D341Med (cell line): Measurements from ENCODE around the gene ATP5IF1.

Experiments used
- DNase-seq: peaks from one replicate; pipeline ENCODE4 v3.0.0; 2012; ENCODE audit warnings: low spot score

The ATP5IF1 gene

DNA sequence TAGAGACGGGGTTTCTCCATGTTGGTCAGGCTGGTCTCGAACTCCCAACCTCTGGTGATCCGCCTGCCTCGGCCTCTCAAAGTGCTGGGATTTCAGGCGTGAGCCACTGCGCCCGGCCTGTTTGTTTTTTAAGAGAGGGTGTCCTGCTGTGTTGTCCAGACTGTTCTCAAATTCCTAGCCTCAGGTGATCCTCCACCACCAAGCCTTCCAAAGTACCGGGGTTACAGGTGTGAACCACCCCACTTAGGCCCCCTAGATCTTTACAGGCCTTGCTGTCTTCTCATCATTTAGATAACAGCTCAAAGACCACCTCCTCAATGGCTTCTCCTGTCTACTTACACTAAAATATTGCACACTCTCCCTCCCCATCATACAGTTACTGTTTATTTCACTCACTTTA is 29.7 kb downstream of the ATP5IF1 start:
- DNase-seq: no peak

DNA sequence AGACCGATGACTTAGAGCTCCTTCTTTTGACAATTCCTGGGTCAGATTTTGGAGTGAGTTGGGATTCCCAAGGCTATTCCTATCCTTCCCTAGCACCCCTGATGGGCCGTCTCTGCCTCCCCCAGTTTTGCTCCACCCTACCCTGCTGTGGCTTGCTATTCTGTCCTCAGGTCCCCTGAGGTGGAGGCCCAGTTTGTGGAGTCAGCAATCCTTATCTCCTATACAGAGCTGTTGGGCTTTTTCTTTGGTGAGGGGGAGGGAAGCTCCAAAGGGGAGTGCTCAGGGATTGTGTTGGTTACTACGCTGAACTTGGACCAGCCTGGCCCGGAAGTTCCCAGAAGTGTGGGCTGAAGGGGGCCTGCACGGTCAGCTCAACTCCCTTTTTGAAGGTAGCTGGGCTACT is 31.0 kb downstream of the ATP5IF1 start:
- no peak for DNase-seq

DNA sequence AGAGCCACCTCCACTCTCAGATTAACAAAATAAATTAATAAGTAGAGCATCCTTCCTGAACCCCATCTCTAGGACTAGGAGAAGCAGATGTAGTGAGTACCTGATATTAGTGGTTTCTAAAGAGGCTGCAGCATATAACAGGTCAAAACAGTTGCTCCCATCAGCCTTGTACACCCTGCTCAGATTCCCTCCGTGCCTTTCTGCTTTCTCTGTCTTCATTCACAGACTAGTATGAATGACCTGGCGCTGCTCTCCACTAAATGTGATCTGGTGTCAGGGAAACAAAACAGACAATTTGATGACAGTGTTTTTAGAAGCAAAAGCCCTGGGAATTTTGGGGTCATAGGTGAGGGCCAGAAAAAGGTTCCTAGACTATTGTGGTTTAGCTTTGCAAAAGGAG is 31.7 kb downstream of the ATP5IF1 start:
- no peak for DNase-seq

DNA sequence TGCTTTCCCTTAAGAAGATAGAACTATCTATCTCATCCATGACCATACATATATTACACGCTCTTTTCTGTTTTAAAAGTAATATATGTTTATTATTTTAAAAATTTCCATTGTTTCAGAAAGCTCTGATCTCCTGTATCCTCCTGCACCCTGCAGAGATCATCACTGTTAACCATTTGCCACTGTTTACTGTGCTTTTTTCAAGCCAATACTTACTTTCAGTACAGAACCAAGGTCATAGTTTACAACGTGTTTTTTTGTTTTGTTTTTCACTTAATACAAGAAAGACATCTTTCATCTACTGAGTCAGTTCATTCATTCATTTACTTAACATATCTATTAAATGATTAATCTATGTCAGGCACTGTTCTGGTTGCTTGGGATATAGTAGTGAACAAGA is 33.6 kb downstream of the ATP5IF1 start:
- no peak for DNase-seq

DNA sequence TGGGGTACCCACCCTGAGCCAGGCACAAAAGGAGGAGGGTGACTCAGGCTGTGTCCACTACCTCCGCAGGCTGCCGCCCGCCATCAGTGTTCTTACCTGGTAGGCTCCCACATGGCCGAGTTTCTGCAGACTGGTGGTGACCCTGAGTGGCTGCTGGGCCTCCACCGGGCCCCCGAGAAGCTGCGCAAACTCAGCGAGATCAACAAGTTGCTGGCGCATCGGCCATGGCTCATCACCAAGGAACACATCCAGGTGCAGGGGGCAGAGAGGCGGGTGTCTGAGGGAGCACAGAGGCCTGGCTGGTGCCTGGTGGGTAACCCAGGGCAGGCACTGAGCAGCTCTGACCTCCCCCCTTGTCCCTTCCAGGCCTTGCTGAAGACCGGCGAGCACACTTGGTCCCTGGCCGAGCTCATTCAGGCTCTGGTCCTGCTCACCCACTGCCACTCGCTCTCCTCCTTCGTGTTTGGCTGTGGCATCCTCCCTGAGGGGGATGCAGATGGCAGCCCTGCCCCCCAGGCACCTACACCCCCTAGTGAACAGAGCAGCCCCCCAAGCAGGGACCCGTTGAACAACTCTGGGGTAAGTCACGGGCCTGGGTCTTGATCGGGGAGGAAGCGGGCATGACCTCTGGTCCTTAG is 36.4 kb downstream of the ATP5IF1 start:
- DNase-seq: no peak

DNA sequence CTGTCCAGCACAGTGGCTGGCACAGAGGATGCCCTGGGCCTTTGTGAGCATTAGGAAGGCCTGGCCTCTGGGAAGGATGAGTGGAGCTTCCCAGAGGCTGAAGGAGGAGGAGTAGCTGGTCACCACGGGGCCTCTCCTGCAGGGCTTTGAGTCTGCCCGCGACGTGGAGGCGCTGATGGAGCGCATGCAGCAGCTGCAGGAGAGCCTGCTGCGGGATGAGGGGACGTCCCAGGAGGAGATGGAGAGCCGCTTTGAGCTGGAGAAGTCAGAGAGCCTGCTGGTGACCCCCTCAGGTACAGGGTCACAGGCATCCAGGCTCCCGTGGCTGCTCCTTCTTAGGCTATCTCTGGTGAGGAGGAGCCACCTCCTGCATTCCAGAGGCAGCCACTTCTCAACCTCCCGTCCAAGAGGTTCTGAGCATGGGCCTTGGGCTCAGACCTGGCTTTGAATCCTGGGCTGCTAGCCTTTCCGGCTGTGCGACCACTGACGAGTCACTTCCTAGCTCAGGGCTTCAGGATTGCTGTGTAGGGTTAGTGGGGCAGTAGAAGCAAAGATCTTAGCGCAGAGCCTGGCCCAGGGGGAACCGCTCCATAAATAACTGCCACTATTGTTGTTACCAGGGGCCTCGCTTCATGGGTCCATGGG is 37.4 kb downstream of the ATP5IF1 start:
- DNase-seq: no peak

DNA sequence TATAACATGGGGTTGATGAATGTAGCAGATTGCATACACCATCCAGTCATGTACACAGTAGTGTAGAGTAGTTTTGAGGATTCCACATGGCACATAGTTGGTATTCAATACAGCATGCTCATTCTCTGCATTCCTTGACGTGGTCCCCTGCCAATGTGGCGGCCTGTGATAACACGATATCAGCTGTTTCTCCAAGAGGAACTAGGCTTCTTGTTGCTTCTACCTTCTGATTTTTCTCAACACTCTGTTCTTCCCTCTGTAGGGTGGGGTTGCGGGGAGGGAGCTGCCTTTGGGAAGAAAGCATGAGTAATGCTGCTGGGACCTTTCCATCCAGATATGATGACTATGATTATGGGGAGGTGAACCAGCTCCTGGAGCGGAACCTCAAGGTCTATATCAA is 42.8 kb downstream of the ATP5IF1 start:
- no peak for DNase-seq

DNA sequence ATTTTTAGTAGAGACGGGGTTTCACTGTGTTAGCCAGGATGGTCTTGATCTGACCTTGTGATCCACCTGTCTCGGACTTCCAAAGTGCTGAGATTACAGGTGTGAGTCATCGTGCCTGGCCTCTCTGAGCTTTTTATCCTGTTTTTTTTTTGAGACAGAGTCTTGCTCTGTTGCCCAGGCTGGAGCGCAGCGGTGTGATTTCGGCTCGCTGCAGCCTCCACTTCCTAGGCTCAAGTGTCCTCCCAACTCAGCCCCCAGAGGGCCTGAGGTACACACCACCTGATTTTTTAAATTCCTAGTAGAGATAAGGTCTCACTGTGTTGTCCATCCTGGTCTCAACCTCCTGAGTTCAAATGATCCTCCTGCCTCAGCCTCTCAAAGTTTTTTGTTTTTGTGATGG is 43.8 kb downstream of the ATP5IF1 start:
- no peak for DNase-seq

DNA sequence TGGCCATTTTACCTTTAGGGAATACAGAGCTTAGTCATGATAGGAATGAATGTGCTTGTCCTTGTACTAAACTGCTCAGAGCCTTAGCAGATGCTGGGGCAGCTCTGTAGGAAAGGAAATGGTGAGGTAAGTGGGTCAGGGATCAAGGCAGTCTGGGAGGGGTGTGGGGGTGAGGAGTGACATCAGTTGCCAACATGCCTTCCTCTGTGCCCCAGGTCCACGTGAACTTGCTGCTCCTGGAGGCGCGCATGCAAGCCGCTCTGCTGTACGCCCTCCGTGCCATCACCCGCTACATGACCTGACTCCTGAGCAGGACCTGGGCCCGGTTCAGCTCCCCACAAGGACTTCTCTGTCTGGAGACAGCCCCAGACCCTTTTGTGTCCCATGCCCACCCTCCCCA is 44.6 kb downstream of the ATP5IF1 start:
- no peak for DNase-seq

DNA sequence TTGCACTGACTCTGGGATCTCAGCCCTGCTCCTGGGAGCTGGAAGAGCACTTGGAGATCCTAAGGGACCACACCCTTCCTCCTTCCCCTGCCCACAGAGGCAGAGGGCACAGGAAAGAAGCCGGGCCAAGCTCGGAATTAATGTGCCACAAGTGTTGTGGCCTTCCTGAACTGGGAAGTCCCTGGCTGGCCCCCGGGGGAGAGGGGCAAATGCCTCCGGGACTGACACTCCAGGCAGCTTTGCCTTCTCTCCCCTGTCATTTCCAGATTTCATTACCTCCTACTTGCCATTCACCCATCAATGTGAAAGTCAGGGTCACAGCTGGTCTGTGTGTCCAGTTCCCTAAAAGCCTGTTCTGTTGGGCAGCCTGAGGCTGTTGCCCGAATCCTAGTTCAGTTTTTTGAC is 45.1 kb downstream of the ATP5IF1 start:
- no peak for DNase-seq

DNA sequence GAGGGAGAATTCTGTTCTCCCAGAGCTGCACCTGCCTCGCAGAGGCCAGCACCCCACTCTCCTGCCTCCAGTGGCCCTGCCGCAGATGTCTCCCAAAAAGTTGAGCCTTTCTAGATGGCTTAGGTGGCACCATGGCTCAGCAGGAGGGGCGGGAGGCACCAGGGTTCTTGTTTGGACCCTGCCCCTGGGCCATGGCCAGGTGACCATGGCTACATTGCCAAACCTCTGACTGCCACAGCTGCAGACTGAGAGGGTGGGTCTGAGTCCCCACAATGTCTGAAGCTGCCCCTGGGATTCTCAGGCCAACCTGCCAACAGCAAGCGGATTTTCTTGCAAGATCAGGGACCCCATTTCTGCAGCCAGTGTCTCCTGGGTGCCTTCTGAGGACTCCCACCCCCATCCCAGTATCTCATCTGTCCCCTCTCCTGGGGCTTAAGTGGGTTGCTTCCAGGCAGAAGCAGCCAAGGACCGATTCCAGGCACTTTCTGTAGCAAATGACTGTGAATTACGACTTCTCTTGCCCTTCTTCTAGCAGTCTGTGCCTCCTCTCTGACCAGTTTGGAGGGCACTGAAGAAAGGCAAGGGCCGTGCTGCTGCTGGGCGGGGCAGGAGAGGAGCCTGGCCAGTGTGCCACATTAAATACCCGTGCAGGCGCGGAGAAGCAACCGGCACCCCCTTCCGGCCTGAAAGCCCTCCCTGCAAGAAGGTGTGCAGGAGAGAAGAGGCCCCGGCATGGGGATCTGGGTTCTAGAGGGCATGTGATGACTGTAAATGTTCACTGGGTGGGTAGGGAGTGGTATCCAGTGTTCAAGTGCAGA is 45.9 kb downstream of the ATP5IF1 start:
- DNase-seq: no peak

DNA sequence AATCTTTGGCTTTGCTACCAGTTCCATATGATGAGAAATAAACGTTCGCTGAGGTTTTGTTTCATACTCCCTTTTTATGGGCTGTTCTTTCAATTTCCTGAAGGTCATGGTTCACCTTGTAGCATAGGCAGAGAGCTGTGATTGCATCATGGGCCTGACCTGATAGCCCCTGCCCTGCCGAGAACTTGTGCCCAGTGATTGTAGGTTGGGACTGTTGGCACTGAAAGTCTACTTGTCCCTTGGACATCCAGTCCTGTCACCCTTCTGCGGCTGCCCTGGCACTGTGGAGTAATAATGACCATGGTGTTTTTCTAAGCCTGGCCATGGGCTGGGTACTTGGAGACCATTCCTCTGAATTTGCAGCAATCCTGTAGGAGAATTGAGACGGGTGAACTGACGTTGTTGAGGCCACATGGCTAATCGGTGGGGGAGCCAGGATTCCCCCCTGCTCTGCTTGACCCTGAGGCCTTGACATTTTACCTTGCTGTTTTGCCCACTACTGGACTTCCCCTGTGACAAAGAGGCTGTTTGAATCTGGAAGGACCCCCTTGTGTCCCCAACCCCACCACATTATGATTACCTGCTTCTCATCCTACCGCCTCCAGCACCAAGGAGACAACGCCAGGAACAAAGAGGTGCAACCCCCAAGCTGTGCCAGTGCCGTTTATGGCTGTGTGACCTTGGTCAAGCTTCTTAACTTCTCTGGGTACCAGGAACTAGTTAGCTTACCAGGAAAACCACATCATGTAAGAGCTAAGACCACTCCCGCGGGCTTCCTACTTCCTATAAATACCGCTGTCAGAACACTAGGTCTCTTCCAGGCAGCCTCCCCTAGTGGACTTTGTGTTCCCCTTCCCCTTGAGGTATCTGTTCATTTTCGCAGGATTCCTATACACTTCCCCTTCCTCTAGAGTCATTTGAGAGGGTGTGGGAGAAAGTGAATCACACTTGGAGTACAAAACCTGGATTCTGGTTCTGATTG is 46.8 kb downstream of the ATP5IF1 start:
- DNase-seq: no peak

DNA sequence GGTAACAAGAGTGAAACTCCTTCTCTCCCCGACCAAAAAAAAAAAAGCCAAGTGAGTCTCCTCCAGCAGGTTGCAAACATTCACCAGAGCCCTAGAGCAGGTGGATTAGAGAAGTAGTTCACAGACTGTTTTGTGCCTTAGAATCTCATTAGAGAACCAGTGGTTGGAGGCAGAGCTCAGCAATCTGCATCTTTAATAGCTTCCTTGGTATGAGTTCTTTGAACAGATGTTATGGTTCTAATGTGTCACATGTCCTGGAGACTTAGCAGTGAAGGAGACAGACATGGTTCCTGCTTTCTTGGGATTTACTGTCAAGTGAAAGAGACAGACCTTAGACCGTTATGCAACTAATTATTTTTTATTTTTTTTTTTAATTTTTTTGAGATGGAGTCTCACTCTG is 50.2 kb downstream of the ATP5IF1 start:
- DNase-seq: no peak
